ENCODE measurements around the gene FCGR2B.
"Not testable (repeated sequence)": the region's sequence is repeated elsewhere in the genome, so short reads cannot be mapped to it uniquely, and the experiment has no call there.

The FCGR2B gene

DNA sequence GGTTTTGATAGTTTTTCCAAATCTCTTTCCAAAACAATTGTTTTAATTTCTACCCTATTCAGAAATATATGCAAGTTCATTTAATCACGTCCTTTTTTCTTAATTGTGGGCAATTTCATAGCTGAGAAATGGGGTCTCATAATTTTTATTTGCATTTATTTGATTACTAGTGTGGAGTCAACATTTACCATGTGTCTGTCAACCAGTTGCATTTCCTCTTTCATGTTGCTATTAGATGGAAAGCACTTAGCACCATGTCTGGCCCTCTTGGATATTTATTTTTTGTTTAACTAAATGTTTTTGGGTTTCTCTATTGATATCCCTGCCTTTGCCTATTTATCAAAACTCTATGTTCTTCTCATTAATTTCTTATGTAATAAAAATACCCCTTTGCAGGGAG lies 18.1 kb upstream of the FCGR2B start:
- FAIRE-seq = peak; percentile 58
- DNase-seq (ENCODE audit: insufficient read length, low spot score) = not testable (repeated sequence)

DNA sequence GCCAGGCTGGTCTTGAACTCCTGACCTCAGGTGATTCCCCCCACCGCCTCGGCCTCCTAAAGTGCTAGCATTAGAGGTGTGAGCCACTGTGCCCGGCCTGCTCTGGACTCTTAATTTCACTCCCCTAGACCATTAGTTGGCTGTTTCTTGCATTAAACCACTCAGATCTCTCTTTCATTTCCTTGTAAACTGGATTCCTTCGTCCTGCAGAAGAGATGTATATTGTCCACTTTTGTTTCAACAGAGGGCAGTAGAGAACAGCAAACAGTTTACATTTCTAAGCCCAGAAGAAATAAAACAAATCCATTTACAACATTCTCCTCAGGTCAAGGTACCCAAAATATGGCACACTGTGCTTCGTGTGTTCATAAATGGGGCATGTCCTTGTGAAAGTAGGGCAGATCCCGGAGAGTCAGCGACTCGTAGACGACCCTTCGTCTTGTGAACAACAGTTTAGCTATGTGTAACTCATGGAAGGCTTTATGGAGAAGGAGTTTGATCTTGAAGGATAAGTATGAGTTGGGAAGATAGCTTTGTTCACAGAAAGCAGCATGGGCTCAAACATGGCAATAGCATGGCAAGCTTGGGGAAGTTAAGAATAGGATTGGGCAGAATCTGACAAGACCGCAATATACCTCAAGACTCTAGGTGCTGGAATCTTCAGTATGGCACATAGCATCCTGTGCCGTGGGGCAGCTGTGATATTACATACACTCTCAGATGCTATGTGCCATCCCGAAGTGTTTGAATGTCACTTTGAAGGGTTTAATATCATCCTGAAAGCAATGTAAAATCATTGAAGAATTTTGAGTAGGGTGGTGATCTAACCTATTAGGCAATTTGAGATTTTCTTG lies 15.2 kb upstream of the FCGR2B start:
- FAIRE-seq = peak; percentile 93
- not testable (repeated sequence) for DNase-seq (ENCODE audit: insufficient read length, low spot score)

DNA sequence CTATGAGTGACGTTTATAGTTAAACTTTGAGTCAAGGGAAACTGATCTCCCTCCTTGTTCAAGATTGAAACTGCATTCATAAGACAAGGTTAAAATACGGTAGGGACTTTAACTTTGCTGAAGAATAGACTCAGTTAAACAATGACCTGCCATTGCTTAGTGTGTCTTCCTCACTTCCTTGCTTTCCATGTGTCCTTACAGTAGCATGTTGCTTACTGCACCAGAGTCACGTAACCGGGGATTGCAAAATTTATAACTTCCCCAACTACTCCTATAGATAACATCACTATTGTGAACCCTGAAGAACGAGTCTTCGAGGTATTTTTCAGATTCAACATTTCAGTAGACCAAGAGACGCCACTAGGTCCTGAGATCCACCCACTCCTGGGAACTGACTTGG lies 9.4 kb upstream of the FCGR2B start:
- FAIRE-seq = peak; percentile 86
- DNase-seq (ENCODE audit: insufficient read length, low spot score) = not testable (repeated sequence)

DNA sequence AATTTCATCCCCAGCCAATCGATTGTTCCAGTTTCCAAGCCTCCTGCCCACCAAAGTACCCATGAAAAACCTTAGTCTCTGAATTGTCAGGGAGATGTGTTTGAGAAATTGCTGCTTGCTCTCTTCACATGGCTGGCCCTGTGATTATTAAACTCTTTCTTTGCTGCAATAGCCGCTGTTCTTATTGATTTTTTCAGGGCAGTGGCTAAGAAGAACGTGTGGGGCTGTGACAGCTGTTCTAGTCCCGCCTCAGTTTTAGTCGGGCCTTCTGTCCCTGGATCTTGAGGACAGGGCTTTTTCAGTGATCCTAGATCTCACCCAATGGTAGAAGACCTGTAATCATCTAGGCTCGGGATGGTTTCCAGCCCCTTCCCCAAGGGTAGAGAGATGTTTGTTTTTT lies 9.0 kb upstream of the FCGR2B start:
- FAIRE-seq = peak; percentile 47
- not testable (repeated sequence) for DNase-seq (ENCODE audit: insufficient read length, low spot score)

DNA sequence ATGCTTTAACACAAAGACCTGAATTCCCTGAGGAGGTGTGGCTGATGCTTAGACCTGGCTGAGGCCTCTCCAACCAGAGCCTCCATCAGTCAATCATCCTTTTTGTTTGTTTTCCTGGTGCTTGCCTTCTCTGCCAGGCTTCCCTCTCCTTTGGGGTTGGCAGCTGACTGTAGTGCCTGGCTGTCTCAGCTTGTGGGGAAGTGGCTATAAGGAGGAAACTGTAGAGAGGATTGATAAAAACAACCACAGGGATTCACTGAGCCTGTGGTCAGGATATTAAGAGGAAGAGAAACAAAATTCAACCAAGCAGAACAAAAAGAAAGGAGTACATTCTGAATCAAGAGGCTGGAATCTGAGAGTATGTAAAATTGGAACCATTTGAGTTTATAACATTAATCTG lies 4.4 kb upstream of the FCGR2B start:
- peak; percentile 33 for FAIRE-seq
- not testable (repeated sequence) for DNase-seq (ENCODE audit: insufficient read length, low spot score)

DNA sequence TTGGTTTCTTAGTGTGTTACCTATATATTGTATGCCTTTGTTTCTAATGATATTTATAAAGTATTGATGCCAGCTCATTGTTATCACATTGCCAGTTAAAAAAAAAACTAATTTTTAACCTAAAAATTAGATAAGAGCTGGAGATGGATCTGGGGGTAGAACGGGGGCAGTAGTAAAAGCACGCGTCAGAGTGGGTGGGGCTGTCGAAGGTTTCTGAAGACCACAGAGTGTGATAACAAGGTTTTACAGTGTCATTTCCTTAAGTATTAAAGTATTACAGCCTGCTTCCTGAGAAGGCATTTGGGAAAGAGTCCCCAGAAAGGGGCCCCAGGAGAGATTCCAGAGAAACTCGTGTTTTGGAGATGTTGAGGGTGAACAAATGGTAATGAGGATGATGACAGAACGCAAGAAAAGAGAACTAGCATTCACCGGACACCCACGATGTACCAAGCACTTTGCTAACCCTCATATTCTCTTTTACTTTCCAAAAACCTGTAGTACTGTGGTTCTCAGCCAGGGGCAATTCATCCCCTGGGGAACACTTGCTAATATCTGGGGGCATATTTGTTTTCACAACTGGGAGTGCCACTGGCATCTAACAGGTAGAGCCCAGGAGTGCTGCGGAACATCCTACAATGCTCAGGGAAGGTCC lies 1.2 kb upstream of the FCGR2B start:
- FAIRE-seq; DNase-seq (ENCODE audit: insufficient read length, low spot score): not testable (repeated sequence)

DNA sequence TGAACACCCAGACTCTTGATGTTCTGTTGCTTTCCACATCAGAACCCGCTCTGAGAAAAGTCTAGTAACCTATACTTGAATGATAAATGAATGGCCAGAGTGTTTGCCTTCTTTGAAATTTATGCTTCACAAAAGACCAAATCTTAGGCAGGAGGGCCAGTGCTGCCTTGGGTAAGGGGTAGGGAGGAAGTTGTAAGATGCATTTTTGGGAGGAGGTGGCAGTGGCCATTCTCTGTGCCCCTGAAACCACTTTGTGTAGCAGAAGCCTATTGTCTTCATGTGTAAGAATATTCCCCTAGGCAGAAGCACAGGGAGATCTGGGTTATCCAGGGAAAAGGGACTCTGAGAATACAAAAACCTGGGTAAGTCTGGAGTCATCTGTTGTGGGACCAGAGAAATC lies 626 bp downstream of the FCGR2B start:
- DNase-seq (ENCODE audit: insufficient read length, low spot score); FAIRE-seq: not testable (repeated sequence)

DNA sequence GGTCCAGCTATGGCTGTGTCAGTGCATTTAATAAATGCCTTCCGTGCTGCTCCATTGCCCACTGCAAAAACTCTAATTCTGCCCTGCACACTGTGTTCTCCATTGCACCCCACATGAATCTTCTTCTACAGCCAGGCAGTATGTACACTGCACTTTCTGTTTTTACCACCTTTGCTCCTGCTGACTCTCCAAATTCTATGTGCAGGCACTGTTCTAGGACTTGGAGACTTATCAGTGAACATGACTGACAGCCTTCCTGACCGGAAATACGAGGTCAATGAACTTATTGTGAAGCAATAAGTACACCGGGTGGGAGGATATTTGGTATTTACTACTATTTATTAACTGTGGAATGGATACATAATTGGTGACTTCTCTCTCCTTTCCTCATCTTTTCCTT lies 1.7 kb downstream of the FCGR2B start:
- peak; percentile 70 for FAIRE-seq
- not testable (repeated sequence) for DNase-seq (ENCODE audit: insufficient read length, low spot score)

DNA sequence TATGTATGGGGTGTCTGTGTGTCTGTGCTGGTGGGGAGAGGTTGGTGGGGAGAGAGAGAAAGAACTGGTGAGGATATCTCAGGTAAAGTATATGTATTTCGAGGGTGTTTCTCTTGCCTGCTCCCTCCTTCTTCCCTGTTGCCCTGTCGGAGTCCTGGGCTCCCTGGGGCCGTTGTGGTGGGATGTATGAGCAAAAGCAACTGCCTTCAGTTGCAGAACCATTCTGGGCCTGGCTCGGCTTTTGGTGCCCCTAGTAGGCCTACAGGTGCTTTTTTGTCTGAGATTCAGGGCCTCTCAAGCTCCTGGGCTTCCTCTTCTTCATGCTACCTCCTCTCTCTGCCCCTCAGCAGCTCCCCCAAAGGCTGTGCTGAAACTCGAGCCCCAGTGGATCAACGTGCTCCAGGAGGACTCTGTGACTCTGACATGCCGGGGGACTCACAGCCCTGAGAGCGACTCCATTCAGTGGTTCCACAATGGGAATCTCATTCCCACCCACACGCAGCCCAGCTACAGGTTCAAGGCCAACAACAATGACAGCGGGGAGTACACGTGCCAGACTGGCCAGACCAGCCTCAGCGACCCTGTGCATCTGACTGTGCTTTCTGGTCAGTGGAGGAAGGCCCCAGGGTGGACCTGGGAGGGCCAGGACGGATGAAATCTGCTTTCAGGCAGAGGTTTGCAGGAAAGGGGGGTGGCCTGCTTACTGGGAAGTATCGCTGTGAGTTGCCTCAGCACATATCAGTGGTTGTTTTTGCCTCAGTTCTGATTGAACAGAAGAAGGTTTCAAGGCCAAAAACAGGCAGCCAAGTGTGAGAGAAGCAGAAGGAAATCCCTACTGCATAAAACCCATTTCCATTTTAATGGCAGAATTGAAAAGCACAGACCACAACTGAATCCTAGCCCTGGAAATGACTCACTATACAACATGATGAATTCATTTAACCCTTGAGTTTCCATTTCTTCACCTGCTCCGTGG lies 8.4 kb downstream of the FCGR2B start:
- FAIRE-seq; DNase-seq (ENCODE audit: insufficient read length, low spot score): not testable (repeated sequence)

DNA sequence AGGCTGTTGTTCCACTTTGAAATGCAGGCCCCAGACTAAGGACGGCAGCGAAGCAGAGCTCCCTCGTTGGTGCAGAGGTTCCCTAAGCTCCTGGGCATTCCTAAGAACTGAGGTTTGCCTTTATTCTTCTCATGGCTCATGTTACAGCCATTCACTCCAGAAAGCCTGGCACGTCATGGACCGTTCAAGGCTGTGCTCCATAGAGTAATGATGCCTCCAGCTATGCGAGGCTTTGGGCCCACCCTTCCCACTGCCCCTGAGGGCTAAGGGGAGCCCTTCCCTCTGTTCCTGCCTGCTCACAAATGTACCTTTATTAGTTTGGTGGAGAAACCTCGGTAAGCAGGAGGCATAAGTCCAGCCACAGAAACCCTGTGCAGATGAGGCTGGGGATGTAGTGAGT lies 10.5 kb downstream of the FCGR2B start:
- not testable (repeated sequence) for FAIRE-seq; DNase-seq (ENCODE audit: insufficient read length, low spot score)

DNA sequence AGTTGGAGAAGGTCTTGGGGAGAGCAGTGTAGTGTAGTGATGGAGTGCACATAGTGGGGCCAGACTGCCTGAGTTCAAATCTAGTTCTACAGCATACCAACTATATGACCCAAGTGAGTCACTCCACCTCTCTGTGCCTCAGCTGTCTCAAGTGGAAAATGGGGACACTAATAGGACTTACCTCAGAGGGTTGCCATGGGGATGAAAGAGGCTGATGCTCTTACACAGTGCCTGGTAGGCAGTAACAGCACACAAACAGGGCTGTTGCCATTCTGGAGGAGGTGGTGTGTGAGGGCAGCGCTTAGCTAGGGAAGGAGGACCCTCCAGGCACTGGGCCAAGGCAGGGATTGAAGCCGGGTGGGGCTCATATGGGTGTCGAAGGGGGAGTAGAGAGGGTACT lies 11.5 kb downstream of the FCGR2B start:
- DNase-seq (ENCODE audit: insufficient read length, low spot score); FAIRE-seq: not testable (repeated sequence)

DNA sequence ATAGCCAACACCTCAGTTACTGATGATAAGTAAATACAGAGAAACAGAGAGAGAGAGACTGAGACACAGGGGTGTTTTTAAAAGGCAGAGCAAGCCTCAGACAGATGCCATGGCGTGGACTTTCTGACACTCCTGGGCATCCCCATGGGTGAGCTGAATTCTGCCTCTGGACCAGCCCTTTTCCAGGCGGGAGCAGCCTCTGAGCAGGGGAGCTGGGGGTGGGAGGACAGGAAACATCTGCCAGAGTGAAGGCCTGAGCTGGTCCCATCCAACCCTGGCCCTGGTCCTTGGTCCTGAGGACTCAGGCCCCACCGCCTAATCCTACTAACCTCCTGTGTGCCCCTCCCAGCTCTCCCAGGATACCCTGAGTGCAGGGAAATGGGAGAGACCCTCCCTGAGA lies 12.0 kb downstream of the FCGR2B start:
- FAIRE-seq; DNase-seq (ENCODE audit: insufficient read length, low spot score): not testable (repeated sequence)

DNA sequence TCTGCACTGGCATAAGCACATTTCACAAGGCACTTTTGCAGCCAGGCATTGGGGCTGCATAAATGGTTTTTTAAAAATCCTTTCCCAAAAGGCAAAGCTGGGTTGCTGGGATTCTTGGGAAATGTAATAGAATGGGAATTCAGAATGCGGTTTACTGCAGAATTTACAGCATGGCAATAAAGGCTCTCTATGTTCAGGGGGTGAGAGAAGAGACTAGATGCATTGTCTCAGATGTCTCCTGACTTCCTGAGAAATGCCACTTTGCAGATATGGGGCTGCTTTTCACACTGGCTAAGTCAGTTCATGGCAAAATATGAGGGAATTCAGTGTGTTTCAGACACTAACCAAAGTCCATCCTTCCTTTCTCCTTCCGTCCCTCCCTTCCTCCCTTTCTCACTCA lies 13.5 kb downstream of the FCGR2B start:
- no peak for DNase-seq (ENCODE audit: insufficient read length, low spot score)
- no peak for FAIRE-seq

DNA sequence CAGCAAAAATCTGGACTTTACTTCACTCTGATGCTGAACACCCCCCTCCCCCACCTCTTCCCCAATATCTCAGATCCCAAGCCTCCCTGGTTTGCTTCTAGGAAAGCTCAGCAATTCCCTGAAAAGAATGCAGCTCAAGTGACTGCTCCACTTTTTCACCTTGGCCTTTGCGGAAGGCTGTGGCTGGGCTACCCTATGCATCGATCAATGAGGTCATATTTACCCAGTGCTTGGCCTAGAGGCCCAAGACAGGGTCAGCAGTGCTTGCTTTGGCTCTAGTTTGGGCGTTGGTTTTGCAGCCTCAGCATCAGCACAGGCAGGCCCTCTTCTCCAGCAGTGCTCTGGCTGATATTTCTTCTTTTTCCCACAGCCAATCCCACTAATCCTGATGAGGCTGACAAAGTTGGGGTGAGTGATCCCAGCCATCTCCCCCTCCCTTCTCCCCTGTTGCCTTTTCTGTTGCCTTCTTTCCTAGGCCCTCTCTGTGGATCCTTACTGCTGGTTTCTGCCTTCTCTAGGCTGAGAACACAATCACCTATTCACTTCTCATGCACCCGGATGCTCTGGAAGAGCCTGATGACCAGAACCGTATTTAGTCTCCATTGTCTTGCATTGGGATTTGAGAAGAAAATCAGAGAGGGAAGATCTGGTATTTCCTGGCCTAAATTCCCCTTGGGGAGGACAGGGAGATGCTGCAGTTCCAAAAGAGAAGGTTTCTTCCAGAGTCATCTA lies 14.2 kb downstream of the FCGR2B start:
- FAIRE-seq (no peak), DNase-seq (ENCODE audit: insufficient read length, low spot score) (no peak)

DNA sequence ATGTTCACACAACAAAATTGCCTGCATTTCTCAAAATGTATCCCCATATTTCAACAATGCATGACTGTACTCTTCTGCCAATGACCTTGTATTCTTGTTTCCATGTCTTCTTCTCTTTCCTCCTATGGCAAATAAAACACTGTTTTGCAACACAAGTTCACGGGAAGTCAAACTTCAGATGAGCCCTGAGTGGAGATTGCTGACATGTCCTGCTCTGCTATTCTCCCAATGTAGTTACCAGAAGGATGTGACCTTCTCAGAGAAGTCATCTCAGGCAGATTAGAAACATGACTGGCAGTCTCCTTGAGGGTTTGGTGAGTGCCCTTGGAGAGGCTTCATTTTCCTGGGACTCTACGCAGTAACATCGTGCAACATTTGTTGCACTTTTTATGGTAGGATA lies 15.6 kb downstream of the FCGR2B start:
- DNase-seq (ENCODE audit: insufficient read length, low spot score) (no peak), FAIRE-seq (no peak)

DNA sequence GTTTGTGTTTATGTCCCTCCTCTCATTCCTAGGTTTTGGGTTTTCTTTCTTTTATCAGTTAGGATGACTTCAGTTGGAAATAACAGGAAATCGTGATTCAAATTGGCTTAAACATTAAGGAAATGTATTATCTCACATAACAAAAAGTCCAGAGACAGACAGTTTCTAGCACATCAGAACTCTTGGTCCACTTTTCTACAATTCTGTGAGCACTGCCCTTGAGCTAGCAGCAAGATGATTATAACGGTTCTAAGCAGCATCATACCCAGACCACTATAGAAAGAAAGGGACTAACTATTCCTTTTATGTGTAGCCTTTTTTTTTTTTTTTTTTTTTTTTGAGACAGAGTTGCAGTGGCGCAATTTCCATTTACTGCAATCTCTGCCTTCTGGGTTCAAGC lies 18.9 kb downstream of the FCGR2B start:
- FAIRE-seq (no peak), DNase-seq (ENCODE audit: insufficient read length, low spot score) (no peak)

DNA sequence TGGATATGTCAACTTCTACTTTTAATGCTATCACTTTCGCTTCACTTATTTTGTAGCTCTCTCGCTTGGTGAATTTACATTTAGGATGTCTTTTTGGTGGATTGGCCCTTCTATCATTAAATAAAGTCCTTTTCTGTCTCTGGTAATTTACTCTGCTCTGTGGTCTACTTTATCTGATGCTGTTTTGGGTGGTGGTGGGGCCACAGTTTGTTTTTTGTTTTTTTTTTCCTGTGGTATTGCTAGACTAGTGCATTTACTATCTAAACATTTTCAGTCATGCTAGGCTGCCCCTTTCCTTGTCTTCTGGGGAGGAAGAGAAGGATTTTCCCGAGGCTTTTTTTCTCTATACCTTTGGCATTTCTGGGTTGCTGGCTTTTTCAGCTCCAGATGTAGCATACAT lies 26.0 kb downstream of the FCGR2B start:
- FAIRE-seq (no peak), DNase-seq (ENCODE audit: insufficient read length, low spot score) (no peak)

DNA sequence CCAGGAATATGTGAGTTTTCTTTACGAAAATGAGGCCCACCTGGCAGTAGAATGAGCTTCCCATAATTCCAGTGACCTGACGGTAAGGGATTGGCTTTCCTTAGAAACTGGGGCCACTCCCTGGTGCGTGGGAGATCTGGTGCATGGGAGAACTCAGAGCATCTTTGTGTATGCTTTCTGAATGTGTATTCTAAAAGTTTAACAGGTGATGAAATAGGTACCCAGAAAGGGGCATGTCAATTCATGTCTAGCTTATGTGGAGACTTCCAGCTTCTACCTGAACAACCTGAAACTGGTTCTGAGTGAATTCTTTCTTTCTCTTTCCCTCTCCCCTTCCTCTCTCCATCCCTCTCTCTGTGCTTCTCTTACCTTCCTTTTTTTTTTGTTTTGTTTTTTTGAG lies 28.9 kb downstream of the FCGR2B start:
- no peak for FAIRE-seq
- DNase-seq (ENCODE audit: insufficient read length, low spot score) = no peak

DNA sequence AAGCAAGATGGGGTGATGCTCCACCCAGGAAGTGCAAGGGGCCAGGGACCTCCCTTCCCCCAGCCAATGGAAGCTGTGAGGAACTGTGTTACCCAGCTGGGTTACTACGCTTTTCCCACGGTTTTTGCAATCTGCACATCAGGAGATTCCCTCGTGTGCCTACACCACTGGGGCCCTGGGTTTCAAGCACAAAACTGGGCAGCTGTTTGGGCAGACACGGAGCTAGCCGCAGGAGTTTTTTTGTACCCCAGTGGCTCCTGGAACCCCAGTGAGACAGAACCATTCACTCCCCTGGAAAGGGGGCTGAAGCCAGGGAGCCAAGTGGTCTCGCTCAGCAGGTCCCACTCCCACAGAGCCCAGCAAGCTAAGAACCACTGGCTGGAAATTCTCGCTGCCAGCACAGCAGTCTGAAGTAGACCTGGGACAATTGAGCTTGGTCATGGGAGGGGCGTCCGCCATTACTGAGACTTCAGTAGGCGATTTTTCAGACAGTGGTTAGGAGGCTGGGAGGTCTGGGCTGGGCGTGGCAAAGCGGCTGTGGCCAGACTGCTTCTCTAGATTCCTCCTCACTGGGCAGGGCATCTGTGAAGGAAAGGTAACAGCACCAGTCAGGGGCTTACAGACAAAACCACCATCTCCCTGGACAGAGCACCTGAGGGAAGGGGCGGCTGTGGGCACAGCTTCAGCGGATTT lies 30.2 kb downstream of the FCGR2B start:
- not testable (repeated sequence) for FAIRE-seq; DNase-seq (ENCODE audit: insufficient read length, low spot score)
